GM10266 (cell line): ENCODE data around the gene NAP1L1.

Source experiments
- DNase-seq: peaks from one replicate; pipeline ENCODE4 v3.0.0; 2012; ENCODE audit errors: extremely low spot score
- TF ChIP-seq, protein P1 (sequence below): IDR thresholded peaks from 2 replicates; pipeline ENCODE4 v1.5.1; 2012; ENCODE audit warnings: mild to moderate bottlenecking, low read depth; ENCODE audit not compliant: control insufficient read depth, insufficient read depth; ENCODE audit errors: missing control alignments

NAP1L1 gene

DNA sequence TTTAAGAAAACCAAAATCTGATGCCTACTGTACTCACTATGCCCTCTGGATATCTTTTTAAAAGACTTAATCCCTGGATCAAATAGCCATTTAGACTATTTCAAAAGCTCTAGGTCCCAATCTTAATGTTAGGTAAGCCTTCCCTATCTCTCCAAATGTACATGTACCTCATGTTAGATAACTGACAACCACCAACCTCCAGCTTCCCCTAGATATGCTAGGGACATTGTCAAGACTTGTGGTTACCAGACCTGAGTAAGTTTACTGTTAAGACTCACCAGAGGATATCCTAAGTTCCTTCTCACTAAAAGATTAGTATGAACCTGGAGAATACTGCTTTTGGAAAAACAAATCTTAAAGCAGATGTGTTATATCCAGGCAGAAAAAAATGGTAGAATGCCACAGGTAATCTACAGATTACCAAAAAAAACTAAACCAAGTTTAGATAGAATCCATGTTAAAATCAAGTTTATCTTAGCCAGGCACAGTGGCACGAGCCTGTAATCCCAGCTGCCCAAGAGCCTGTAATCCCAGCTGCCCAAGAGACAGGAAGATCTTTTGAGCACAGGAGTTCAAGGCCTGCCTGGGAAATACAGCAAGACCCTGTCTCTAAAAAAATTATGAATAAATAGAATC, 9.7 kb downstream of the NAP1L1 start:
- TF ChIP-seq, protein P1, sequence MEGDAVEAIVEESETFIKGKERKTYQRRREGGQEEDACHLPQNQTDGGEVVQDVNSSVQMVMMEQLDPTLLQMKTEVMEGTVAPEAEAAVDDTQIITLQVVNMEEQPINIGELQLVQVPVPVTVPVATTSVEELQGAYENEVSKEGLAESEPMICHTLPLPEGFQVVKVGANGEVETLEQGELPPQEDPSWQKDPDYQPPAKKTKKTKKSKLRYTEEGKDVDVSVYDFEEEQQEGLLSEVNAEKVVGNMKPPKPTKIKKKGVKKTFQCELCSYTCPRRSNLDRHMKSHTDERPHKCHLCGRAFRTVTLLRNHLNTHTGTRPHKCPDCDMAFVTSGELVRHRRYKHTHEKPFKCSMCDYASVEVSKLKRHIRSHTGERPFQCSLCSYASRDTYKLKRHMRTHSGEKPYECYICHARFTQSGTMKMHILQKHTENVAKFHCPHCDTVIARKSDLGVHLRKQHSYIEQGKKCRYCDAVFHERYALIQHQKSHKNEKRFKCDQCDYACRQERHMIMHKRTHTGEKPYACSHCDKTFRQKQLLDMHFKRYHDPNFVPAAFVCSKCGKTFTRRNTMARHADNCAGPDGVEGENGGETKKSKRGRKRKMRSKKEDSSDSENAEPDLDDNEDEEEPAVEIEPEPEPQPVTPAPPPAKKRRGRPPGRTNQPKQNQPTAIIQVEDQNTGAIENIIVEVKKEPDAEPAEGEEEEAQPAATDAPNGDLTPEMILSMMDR = no peak
- no peak for DNase-seq

DNA sequence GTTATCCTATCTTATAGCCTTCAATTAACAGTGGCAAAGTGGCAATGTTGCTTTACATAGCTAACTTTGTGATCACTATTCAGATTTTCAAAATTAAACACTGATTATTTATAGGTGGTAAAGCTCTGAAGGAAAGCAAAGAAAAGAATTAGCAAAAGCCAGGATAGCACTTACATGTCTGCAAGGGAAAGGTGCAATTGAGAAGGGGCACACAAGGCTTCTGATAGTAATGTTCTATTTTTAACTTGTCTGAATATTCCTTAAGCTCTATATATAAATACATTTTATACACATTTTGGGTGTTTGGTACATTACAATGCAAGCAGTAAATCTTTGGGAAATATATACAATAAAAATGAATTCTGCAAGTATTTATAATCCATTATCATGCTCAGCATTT, 10.9 kb downstream of the NAP1L1 start:
- no peak for DNase-seq
- TF ChIP-seq, protein P1 = no peak

DNA sequence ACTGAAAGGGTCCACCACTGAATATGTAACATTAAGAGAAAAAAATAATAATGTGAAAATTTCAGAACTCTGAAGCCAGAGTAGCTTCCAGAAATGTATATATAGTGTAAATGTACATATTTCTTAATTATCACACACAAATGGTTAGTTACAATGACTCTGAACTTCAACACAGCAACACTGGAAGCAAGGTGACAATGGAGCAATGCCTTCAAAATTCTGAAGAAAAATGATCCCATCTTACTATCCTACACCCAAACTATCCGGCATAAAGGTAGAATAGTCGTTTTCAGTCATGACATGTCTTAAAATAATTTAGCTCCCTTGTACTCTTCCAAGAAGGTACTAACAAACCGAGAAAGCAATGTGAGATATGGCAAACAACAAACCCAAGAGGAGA, 11.9 kb downstream of the NAP1L1 start:
- no peak for DNase-seq
- TF ChIP-seq, protein P1 = no peak

DNA sequence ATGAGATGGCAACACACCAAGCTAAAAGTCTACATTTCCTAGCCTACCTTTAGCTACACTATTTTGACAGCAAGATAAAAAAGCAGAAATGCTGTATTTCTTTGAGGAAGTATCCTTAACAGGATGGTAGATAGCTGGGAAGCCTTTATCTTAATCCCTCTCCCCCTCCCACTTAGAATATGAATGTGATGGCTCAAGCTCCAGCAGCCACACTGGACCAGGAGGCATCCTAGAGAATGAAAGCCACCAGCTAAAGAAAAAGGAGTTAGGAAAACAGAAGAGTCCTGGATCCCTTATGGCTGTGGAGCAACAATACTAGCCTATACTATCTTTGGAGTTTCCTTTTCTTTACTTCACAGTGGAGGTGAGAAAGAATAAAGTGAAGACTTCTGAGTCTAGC, 15.1 kb downstream of the NAP1L1 start:
- TF ChIP-seq, protein P1 = no peak
- DNase-seq = no peak

DNA sequence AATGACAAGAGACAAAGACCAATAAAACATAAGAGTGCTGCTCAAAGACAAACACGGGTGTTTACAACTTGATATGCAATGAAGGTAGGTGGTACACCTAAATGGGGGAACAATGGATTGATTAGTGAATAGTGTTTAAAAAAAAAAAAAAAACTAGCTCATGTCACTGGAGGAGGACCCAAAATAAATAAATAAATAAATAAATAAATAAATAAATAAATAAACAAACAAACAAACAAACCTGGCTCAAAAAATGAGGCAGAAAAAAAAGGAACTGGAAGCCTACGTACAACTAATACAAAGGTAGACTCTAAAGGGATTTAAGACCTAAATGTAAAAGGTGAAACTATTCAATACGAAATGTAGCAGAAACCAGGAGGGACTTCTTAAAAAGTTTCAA, 18.6 kb downstream of the NAP1L1 start:
- TF ChIP-seq, protein P1 = no peak
- DNase-seq = no peak

DNA sequence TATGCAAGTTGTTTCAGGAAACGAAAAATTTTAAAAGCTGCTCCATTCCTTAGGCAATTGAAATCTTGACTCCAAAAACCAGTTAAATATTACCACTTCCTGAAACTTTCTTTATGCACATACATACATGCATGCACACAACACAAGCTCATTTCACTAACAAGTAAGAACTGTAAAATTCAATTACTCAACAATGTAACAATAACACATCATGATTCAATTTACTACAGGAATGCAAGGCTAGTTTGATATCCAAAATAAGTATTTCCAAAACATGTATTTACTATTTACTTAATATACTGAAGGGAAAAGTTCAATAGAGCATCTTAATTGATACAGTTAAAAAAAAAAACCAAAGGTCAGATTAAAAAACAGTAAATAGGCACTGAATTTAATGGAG, 19.6 kb downstream of the NAP1L1 start:
- TF ChIP-seq, protein P1 = no peak
- DNase-seq = no peak

DNA sequence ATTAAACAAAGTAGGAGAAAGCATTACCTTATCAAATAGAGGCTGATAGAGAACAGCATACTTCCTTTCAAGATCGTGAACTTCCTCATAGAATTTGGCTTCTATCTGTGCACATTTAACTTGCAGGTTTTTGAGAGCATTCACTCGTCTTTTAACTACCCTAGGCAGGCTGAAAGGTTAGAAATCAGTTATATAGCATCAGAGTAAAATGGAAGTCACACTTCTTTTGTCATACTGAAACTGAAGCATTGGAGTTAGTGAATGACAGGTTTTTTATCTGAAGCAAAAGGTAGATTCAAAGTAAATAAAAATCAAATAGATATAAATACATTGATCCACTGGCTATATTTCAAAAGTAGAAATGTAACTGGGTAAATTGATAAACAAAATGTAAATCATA, 24.4 kb downstream of the NAP1L1 start:
- TF ChIP-seq, protein P1 = no peak
- DNase-seq = no peak
